ENCODE results near the gene MECP2.

The MECP2 gene

GRCh38 chrX:154027022-154027402 is 70.5 kb downstream of the MECP2 start:
- Histone ChIP-seq H3K9ac (ENCODE audit: insufficient read length, low read depth) (no peak overlapping the region), H3K4me3 (ENCODE audit: insufficient read length, low read depth) (no peak overlapping the region), H3K9me3 (ENCODE audit: insufficient read depth, low read length) (no peaks in the 10 kb centered on the region), H3K36me3 (ENCODE audit: insufficient read depth, insufficient read length, low read length) (peaks cover 31% of the 10 kb centered on the region), H3K27me3 (ENCODE audit: insufficient read depth, insufficient read length) (no peaks in the 10 kb centered on the region), H3K4me1 (ENCODE audit: insufficient read depth, insufficient read length) (peaks cover 5% of the 10 kb centered on the region)
- TF ChIP-seq SUZ12 (IDR thresholded peaks at IDR 0.05; ENCODE audit: extremely low read depth, insufficient read depth, insufficient read length) = no peak
- no peak for TF ChIP-seq YY1 (IDR thresholded peaks at IDR 0.05; ENCODE audit: insufficient read depth, insufficient read length)
- no peak for TF ChIP-seq ZNF274 (IDR thresholded peaks at IDR 0.05; ENCODE audit: low read depth, low read length)
- no peak for DNase-seq (ENCODE audit: low read depth, low spot score)

GRCh38 chrX:154026136-154027021 is 71.1 kb downstream of the MECP2 start:
- no peak for DNase-seq (ENCODE audit: low read depth, low spot score)
- no peak for TF ChIP-seq ZNF274 (IDR thresholded peaks at IDR 0.05; ENCODE audit: low read depth, low read length)
- TF ChIP-seq YY1 (IDR thresholded peaks at IDR 0.05; ENCODE audit: insufficient read depth, insufficient read length) = no peak
- no peak for TF ChIP-seq SUZ12 (IDR thresholded peaks at IDR 0.05; ENCODE audit: extremely low read depth, insufficient read depth, insufficient read length)
- Histone ChIP-seq H3K36me3 (ENCODE audit: insufficient read depth, insufficient read length, low read length) (peaks cover 26% of the 10 kb centered on the region), H3K9me3 (ENCODE audit: insufficient read depth, low read length) (no peaks in the 10 kb centered on the region), H3K4me1 (ENCODE audit: insufficient read depth, insufficient read length) (peaks cover 5% of the 10 kb centered on the region), H3K4me3 (ENCODE audit: insufficient read length, low read depth) (no peak overlapping the region), H3K9ac (ENCODE audit: insufficient read length, low read depth) (no peak overlapping the region), H3K27me3 (ENCODE audit: insufficient read depth, insufficient read length) (no peaks in the 10 kb centered on the region)

- Histone ChIP-seq H3K9me3 (ENCODE audit: insufficient read depth, low read length) (no peaks in the 10 kb centered on the region), H3K4me1 (ENCODE audit: insufficient read depth, insufficient read length) (peaks cover 5% of the 10 kb centered on the region), H3K4me3 (ENCODE audit: insufficient read length, low read depth) (no peak overlapping the region), H3K36me3 (ENCODE audit: insufficient read depth, insufficient read length, low read length) (peaks cover 16% of the 10 kb centered on the region), H3K27me3 (ENCODE audit: insufficient read depth, insufficient read length) (no peaks in the 10 kb centered on the region), H3K9ac (ENCODE audit: insufficient read length, low read depth) (no peak overlapping the region)
- DNase-seq (ENCODE audit: low read depth, low spot score) = no peak
- TF ChIP-seq ZNF274 (IDR thresholded peaks at IDR 0.05; ENCODE audit: low read depth, low read length) (no peak), SUZ12 (IDR thresholded peaks at IDR 0.05; ENCODE audit: extremely low read depth, insufficient read depth, insufficient read length) (no peak), YY1 (IDR thresholded peaks at IDR 0.05; ENCODE audit: insufficient read depth, insufficient read length) (no peak)
Measured at GRCh38 chrX:154025230-154025629, 72.3 kb downstream of the MECP2 start.

- H3K9ac ChIP-seq (ENCODE audit: insufficient read length, low read depth) = no peak overlapping the region
- TF ChIP-seq YY1 (IDR thresholded peaks at IDR 0.05; ENCODE audit: insufficient read depth, insufficient read length) (no peak), SUZ12 (IDR thresholded peaks at IDR 0.05; ENCODE audit: extremely low read depth, insufficient read depth, insufficient read length) (no peak), ZNF274 (IDR thresholded peaks at IDR 0.05; ENCODE audit: low read depth, low read length) (no peak)
- no peak for DNase-seq (ENCODE audit: low read depth, low spot score)
- no peaks in the 10 kb centered on the region for H3K27me3 ChIP-seq (ENCODE audit: insufficient read depth, insufficient read length)
- H3K36me3 ChIP-seq (ENCODE audit: insufficient read depth, insufficient read length, low read length) = peaks cover 11% of the 10 kb centered on the region
- no peaks in the 10 kb centered on the region for H3K9me3 ChIP-seq (ENCODE audit: insufficient read depth, low read length)
- peaks cover 5% of the 10 kb centered on the region for H3K4me1 ChIP-seq (ENCODE audit: insufficient read depth, insufficient read length)
- no peak overlapping the region for H3K4me3 ChIP-seq (ENCODE audit: insufficient read length, low read depth)
Measured at GRCh38 chrX:154024271-154024670, 73.2 kb downstream of the MECP2 start.

- H3K36me3 ChIP-seq (ENCODE audit: insufficient read depth, insufficient read length, low read length) = peaks cover 9% of the 10 kb centered on the region
- H3K9ac ChIP-seq (ENCODE audit: insufficient read length, low read depth) = no peak overlapping the region
- no peak for TF ChIP-seq SUZ12 (IDR thresholded peaks at IDR 0.05; ENCODE audit: extremely low read depth, insufficient read depth, insufficient read length)
- TF ChIP-seq YY1 (IDR thresholded peaks at IDR 0.05; ENCODE audit: insufficient read depth, insufficient read length) = no peak
- no peak for TF ChIP-seq ZNF274 (IDR thresholded peaks at IDR 0.05; ENCODE audit: low read depth, low read length)
- no peak for DNase-seq (ENCODE audit: low read depth, low spot score)
- no peaks in the 10 kb centered on the region for H3K9me3 ChIP-seq (ENCODE audit: insufficient read depth, low read length)
- H3K4me3 ChIP-seq (ENCODE audit: insufficient read length, low read depth) = no peak overlapping the region
- H3K27me3 ChIP-seq (ENCODE audit: insufficient read depth, insufficient read length) = no peaks in the 10 kb centered on the region
- peaks cover 5% of the 10 kb centered on the region for H3K4me1 ChIP-seq (ENCODE audit: insufficient read depth, insufficient read length)
Measured at GRCh38 chrX:154023276-154024000, 74.1 kb downstream of the MECP2 start.

- Histone ChIP-seq H3K9me3 (ENCODE audit: insufficient read depth, low read length) (no peaks in the 10 kb centered on the region), H3K4me3 (ENCODE audit: insufficient read length, low read depth) (no peak overlapping the region), H3K9ac (ENCODE audit: insufficient read length, low read depth) (no peak overlapping the region), H3K36me3 (ENCODE audit: insufficient read depth, insufficient read length, low read length) (peaks cover 13% of the 10 kb centered on the region), H3K27me3 (ENCODE audit: insufficient read depth, insufficient read length) (no peaks in the 10 kb centered on the region), H3K4me1 (ENCODE audit: insufficient read depth, insufficient read length) (peaks cover 5% of the 10 kb centered on the region)
- no peak for DNase-seq (ENCODE audit: low read depth, low spot score)
- no peak for TF ChIP-seq ZNF274 (IDR thresholded peaks at IDR 0.05; ENCODE audit: low read depth, low read length)
- no peak for TF ChIP-seq SUZ12 (IDR thresholded peaks at IDR 0.05; ENCODE audit: extremely low read depth, insufficient read depth, insufficient read length)
- no peak for TF ChIP-seq YY1 (IDR thresholded peaks at IDR 0.05; ENCODE audit: insufficient read depth, insufficient read length)
Measured at GRCh38 chrX:154022108-154022507, 75.4 kb downstream of the MECP2 start.

- H3K9ac ChIP-seq (ENCODE audit: insufficient read length, low read depth) = no peak overlapping the region
- peaks cover 20% of the 10 kb centered on the region for H3K36me3 ChIP-seq (ENCODE audit: insufficient read depth, insufficient read length, low read length)
- no peak for DNase-seq (ENCODE audit: low read depth, low spot score)
- H3K27me3 ChIP-seq (ENCODE audit: insufficient read depth, insufficient read length) = no peaks in the 10 kb centered on the region
- H3K9me3 ChIP-seq (ENCODE audit: insufficient read depth, low read length) = no peaks in the 10 kb centered on the region
- peaks cover 5% of the 10 kb centered on the region for H3K4me1 ChIP-seq (ENCODE audit: insufficient read depth, insufficient read length)
- H3K4me3 ChIP-seq (ENCODE audit: insufficient read length, low read depth) = no peak overlapping the region
- TF ChIP-seq ZNF274 (IDR thresholded peaks at IDR 0.05; ENCODE audit: low read depth, low read length) (no peak), YY1 (IDR thresholded peaks at IDR 0.05; ENCODE audit: insufficient read depth, insufficient read length) (no peak)
Measured at GRCh38 chrX:154021131-154021611, 76.3 kb downstream of the MECP2 start.

Measured in NT2/D1 (cell line).